Suprapubic skin (tissue), 4 donors: Measurements from ENCODE around the gene ING1.

ENCODE experiments used
- CTCF ChIP-seq, 2 donors: fragments of 200-600 bp in 1 of 2; fragments of 450-650 bp in 1 of 2; sonication (generic) in 1 of 2; IDR thresholded peaks; one replicate each; pipeline ENCODE4 v1.5.1; 2016 to 2019; ENCODE audit warnings: antibody characterized with exemption in 2 of 2, mild to moderate bottlenecking in 1 of 2, moderate library complexity in 1 of 2
- POLR2A ChIP-seq, 2 donors: fragments of 450-650 bp; IDR thresholded peaks; one replicate each; pipeline ENCODE4 v1.6.1; 2017; ENCODE audit warnings: antibody characterized with exemption in 2 of 2, mild to moderate bottlenecking in 2 of 2, moderate library complexity in 2 of 2
- POLR2AphosphoS5 ChIP-seq, 3 donors: sonication (generic); formaldehyde crosslinking; IDR thresholded peaks; one replicate each; pipeline ENCODE4 v1.6.1; 2017; ENCODE audit warnings: antibody characterized with exemption in 3 of 3

GRCh38 chr13:110690516-110690915 lies 23.0 kb upstream of the ING1 start:
- TF ChIP-seq CTCF (IDR thresholded peaks at IDR 0.05) (no peak), POLR2AphosphoS5 (IDR thresholded peaks at IDR 0.05) (no peak), POLR2A (IDR thresholded peaks at IDR 0.05) (no peak)
